WTC11 (cell line): Measurements from ENCODE around the gene NPTN. TPM values are rescaled to one million over a fixed set of nuclear protein-coding genes. Genes with fewer than 3 reads are reported as not detected.

Experiments
- ATAC-seq: fragments of 200-7000 bp; cut with Tn5 transposase; 2 replicates; pipeline ENCODE4 v1.10.0; 2021; ENCODE audit warnings: mild to moderate bottlenecking, moderate library complexity
- CTCF ChIA-PET: fragments of 300-600 bp; sonication (Branson Sonifier 250); formaldehyde crosslinking; loops from one replicate; lab custom pipeline; 2021; ENCODE audit warnings: antibody characterized with exemption; lab: Charles Lee
- POLR2A ChIA-PET: fragments of 350-600 bp; sonication (Branson Sonifier 250); formaldehyde crosslinking; loops from one replicate; lab custom pipeline; 2021; ENCODE audit warnings: antibody characterized with exemption; lab: Charles Lee
- DNase-seq: peaks from one replicate; pipeline ENCODE4 v3.0.0; 2021; ENCODE audit warnings: low spot score
- H3K27ac Mint-ChIP-seq: 2 replicates; pipeline ENCODE4 v1.8.0; 2021; ENCODE audit warnings: mixed read lengths
- H3K27me3 Mint-ChIP-seq: 2 replicates; pipeline ENCODE4 v1.8.0; 2021; ENCODE audit warnings: low read depth, mild to moderate bottlenecking, moderate library complexity, mixed read lengths
- H3K36me3 Mint-ChIP-seq: 2 replicates; pipeline ENCODE4 v1.8.0; 2021; ENCODE audit warnings: mixed read lengths
- H3K4me1 Mint-ChIP-seq: 2 replicates; pipeline ENCODE4 v1.8.0; 2022; ENCODE audit warnings: mixed read lengths
- H3K4me3 Mint-ChIP-seq: 2 replicates; pipeline ENCODE4 v1.8.0; 2021; ENCODE audit warnings: mild to moderate bottlenecking, moderate library complexity, mixed read lengths
- H3K9me3 Mint-ChIP-seq: 2 replicates; pipeline ENCODE4 v1.8.0; 2021; ENCODE audit warnings: mixed read lengths
- CREB1 ChIP-seq: sonication (generic); formaldehyde crosslinking; IDR thresholded peaks from 2 replicates; pipeline ENCODE4 v1.8.0; 2023; ENCODE audit warnings: mild to moderate bottlenecking, missing genetic modification reagents
- EMX1 ChIP-seq: fragments of 250-450 bp; sonication (Bioruptor Pico); IDR thresholded peaks from 2 replicates; pipeline ENCODE4 v1.8.0; 2021; ENCODE audit warnings: mild to moderate bottlenecking
- GABPB1 ChIP-seq: sonication (generic); formaldehyde crosslinking; IDR thresholded peaks from 2 replicates; pipeline ENCODE4 v1.8.1; 2023; ENCODE audit warnings: mild to moderate bottlenecking, missing genetic modification reagents
- JAZF1 ChIP-seq: fragments of 250-450 bp; sonication (Bioruptor Pico); IDR thresholded peaks from 2 replicates; pipeline ENCODE4 v1.9.0; 2021; ENCODE audit warnings: moderate library complexity, mild to moderate bottlenecking, inconsistent platforms
- KAT7 ChIP-seq: sonication (generic); formaldehyde crosslinking; IDR thresholded peaks from 2 replicates; pipeline ENCODE4 v1.8.1; 2023; ENCODE audit warnings: missing genetic modification reagents, mild to moderate bottlenecking, borderline replicate concordance
- MAX ChIP-seq: sonication (generic); formaldehyde crosslinking; IDR thresholded peaks from 2 replicates; pipeline ENCODE4 v1.8.0; 2022; ENCODE audit warnings: mild to moderate bottlenecking, missing genetic modification reagents
- MYBL2 ChIP-seq: sonication (generic); formaldehyde crosslinking; IDR thresholded peaks from 2 replicates; pipeline ENCODE4 v1.8.1; 2023; ENCODE audit warnings: mild to moderate bottlenecking, moderate library complexity, missing genetic modification reagents
- NFATC4 ChIP-seq: fragments of 250-450 bp; sonication (Bioruptor Pico); IDR thresholded peaks from 2 replicates; pipeline ENCODE4 v1.9.0; 2021; ENCODE audit warnings: mild to moderate bottlenecking
- NR3C1 ChIP-seq: sonication (generic); formaldehyde crosslinking; conservative IDR thresholded peaks from 2 replicates; pipeline ENCODE4 v1.8.1; 2023; ENCODE audit warnings: low read depth, mild to moderate bottlenecking, missing genetic modification reagents
- OVOL2 ChIP-seq: fragments of 250-450 bp; sonication (Bioruptor Pico); IDR thresholded peaks from 2 replicates; pipeline ENCODE4 v1.9.0; 2021; ENCODE audit warnings: mild to moderate bottlenecking, borderline replicate concordance
- SMAD3 ChIP-seq: sonication (generic); formaldehyde crosslinking; IDR thresholded peaks from 2 replicates; pipeline ENCODE4 v1.8.0; 2022; ENCODE audit warnings: missing genetic modification reagents, mild to moderate bottlenecking, borderline replicate concordance
- SP1 ChIP-seq: sonication (generic); formaldehyde crosslinking; conservative IDR thresholded peaks from 2 replicates; pipeline ENCODE4 v1.8.1; 2022; ENCODE audit warnings: missing genetic modification reagents
- USF2 ChIP-seq: sonication (generic); formaldehyde crosslinking; IDR thresholded peaks from 2 replicates; pipeline ENCODE4 v1.8.1; 2023; ENCODE audit warnings: mild to moderate bottlenecking, missing genetic modification reagents, moderate library complexity
- ZBTB21 ChIP-seq: sonication (generic); formaldehyde crosslinking; IDR thresholded peaks from 2 replicates; pipeline ENCODE4 v1.8.1; 2023; ENCODE audit warnings: mild to moderate bottlenecking, missing genetic modification reagents, borderline replicate concordance
- ZNF121 ChIP-seq: sonication (generic); formaldehyde crosslinking; IDR thresholded peaks from 2 replicates; pipeline ENCODE4 v1.8.0; 2023; ENCODE audit warnings: missing genetic modification reagents
- ZNF232 ChIP-seq: sonication (generic); formaldehyde crosslinking; IDR thresholded peaks from 2 replicates; pipeline ENCODE4 v1.8.0; 2022; ENCODE audit warnings: mild to moderate bottlenecking, missing genetic modification reagents
- total RNA-seq: library from RNA; stranded (reverse); gene quantifications from 3 replicates; pipeline ENCODE4 v1.2.3, GENCODE V29; 2021
- TF ChIP-seq, protein P1 (sequence below): sonication (generic); formaldehyde crosslinking; IDR thresholded peaks from 2 replicates; pipeline ENCODE4 v1.8.0; 2023; ENCODE audit warnings: missing genetic modification reagents, mild to moderate bottlenecking, borderline replicate concordance
- TF ChIP-seq, protein P2 (sequence below): fragments of 250-450 bp; sonication (Bioruptor Pico); IDR thresholded peaks from 2 replicates; pipeline ENCODE4 v1.9.0; 2021; ENCODE audit warnings: mild to moderate bottlenecking
- TF ChIP-seq, protein P3 (sequence below): sonication (generic); formaldehyde crosslinking; IDR thresholded peaks from 2 replicates; pipeline ENCODE4 v1.8.1; 2023; ENCODE audit warnings: mild to moderate bottlenecking, missing genetic modification reagents

Gene NPTN
- total RNA-seq, 1 experiment from 2014 or later: 116 TPM

GRCh38 chr15:73593304-73594074 lies 39.7 kb downstream of the NPTN start (continued):
- TF ChIP-seq, protein P1, sequence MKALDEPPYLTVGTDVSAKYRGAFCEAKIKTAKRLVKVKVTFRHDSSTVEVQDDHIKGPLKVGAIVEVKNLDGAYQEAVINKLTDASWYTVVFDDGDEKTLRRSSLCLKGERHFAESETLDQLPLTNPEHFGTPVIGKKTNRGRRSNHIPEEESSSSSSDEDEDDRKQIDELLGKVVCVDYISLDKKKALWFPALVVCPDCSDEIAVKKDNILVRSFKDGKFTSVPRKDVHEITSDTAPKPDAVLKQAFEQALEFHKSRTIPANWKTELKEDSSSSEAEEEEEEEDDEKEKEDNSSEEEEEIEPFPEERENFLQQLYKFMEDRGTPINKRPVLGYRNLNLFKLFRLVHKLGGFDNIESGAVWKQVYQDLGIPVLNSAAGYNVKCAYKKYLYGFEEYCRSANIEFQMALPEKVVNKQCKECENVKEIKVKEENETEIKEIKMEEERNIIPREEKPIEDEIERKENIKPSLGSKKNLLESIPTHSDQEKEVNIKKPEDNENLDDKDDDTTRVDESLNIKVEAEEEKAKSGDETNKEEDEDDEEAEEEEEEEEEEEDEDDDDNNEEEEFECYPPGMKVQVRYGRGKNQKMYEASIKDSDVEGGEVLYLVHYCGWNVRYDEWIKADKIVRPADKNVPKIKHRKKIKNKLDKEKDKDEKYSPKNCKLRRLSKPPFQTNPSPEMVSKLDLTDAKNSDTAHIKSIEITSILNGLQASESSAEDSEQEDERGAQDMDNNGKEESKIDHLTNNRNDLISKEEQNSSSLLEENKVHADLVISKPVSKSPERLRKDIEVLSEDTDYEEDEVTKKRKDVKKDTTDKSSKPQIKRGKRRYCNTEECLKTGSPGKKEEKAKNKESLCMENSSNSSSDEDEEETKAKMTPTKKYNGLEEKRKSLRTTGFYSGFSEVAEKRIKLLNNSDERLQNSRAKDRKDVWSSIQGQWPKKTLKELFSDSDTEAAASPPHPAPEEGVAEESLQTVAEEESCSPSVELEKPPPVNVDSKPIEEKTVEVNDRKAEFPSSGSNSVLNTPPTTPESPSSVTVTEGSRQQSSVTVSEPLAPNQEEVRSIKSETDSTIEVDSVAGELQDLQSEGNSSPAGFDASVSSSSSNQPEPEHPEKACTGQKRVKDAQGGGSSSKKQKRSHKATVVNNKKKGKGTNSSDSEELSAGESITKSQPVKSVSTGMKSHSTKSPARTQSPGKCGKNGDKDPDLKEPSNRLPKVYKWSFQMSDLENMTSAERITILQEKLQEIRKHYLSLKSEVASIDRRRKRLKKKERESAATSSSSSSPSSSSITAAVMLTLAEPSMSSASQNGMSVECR (CRISPR knock-in tag): no peak
- TF ChIP-seq SMAD3 (CRISPR knock-in tag) (no peak), EMX1 (CRISPR knock-in tag) (no peak), ZNF121 (CRISPR knock-in tag) (no peak), NR3C1 (CRISPR knock-in tag) (no peak), OVOL2 (no peak)

GRCh38 chr15:73590263-73590662 lies 42.9 kb downstream of the NPTN start:
- peaks cover 18% of the 10 kb centered on the region for H3K4me1 Mint-ChIP-seq
- ChIA-PET CTCF (interaction anchor here (1.6 to 1.8 kb wide), 2 partner anchors 27 to 114 kb away, joined by 3 to 4 read pairs; no protein-coding TSS in a partner anchor), POLR2A (interaction anchor here (0.6 kb wide), 1 partner anchor 844 kb away, joined by 4 read pairs; no protein-coding TSS in a partner anchor)
- no peaks in the 10 kb centered on the region for H3K27me3 Mint-ChIP-seq
- no peak overlapping the region for H3K27ac Mint-ChIP-seq
- no peak overlapping the region for H3K4me3 Mint-ChIP-seq
- H3K36me3 Mint-ChIP-seq: peaks cover 48% of the 10 kb centered on the region
- ATAC-seq (no peak), DNase-seq (no peak)
- no peaks in the 10 kb centered on the region for H3K9me3 Mint-ChIP-seq
- TF ChIP-seq NFATC4 (CRISPR knock-in tag) (no peak), ZBTB21 (CRISPR knock-in tag) (no peak), SP1 (CRISPR knock-in tag) (no peak), MAX (no peak), ZNF232 (CRISPR knock-in tag) (no peak), KAT7 (no peak), EMX1 (CRISPR knock-in tag) (no peak), USF2 (CRISPR knock-in tag) (no peak)

DNA sequence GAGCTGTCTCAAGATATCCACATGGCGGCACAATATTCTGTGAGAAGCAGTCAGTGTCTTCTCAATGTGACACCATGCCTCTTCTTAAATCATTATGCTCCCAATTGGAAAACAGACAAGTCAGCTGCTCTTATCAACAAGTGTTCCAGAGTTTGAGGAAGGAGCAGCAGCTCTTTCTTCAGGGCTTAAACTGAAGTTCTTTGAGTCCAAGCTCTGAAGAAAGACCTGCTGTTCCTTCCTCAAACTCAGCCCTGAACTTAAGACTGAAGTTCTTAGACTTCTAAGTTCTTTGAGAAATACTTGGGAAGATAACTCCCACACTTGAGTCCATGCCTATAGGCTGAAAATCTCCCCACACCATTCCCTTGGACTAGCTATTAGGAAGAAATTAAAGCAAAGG lies 43.4 kb downstream of the NPTN start:
- Mint-ChIP-seq H3K4me3 (no peak overlapping the region), H3K27me3 (no peaks in the 10 kb centered on the region), H3K4me1 (peaks cover 14% of the 10 kb centered on the region), H3K27ac (no peak overlapping the region), H3K9me3 (no peaks in the 10 kb centered on the region), H3K36me3 (peaks cover 48% of the 10 kb centered on the region)
- no peak for ATAC-seq
- ChIA-PET POLR2A (no interaction called here), CTCF (interaction anchor here (0.8 to 1.8 kb wide), 3 partner anchors 28 to 115 kb away, joined by 3 to 5 read pairs (median 4); no protein-coding TSS in a partner anchor)
- no peak for DNase-seq
- TF ChIP-seq, protein P2, sequence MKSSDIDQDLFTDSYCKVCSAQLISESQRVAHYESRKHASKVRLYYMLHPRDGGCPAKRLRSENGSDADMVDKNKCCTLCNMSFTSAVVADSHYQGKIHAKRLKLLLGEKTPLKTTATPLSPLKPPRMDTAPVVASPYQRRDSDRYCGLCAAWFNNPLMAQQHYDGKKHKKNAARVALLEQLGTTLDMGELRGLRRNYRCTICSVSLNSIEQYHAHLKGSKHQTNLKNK (CRISPR knock-in tag): no peak
- TF ChIP-seq, protein P3, sequence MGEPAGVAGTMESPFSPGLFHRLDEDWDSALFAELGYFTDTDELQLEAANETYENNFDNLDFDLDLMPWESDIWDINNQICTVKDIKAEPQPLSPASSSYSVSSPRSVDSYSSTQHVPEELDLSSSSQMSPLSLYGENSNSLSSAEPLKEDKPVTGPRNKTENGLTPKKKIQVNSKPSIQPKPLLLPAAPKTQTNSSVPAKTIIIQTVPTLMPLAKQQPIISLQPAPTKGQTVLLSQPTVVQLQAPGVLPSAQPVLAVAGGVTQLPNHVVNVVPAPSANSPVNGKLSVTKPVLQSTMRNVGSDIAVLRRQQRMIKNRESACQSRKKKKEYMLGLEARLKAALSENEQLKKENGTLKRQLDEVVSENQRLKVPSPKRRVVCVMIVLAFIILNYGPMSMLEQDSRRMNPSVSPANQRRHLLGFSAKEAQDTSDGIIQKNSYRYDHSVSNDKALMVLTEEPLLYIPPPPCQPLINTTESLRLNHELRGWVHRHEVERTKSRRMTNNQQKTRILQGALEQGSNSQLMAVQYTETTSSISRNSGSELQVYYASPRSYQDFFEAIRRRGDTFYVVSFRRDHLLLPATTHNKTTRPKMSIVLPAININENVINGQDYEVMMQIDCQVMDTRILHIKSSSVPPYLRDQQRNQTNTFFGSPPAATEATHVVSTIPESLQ (CRISPR knock-in tag): no peak
- TF ChIP-seq JAZF1 (CRISPR knock-in tag) (no peak), CREB1 (CRISPR knock-in tag) (no peak), MYBL2 (CRISPR knock-in tag) (no peak), GABPB1 (CRISPR knock-in tag) (no peak), USF2 (CRISPR knock-in tag) (no peak)
- TF ChIP-seq, protein P1 (CRISPR knock-in tag): no peak
